GM23338 (cell line): Measurements from ENCODE around the gene SPHK1. TPM values are rescaled to one million over a fixed set of nuclear protein-coding genes. Genes with fewer than 3 reads are reported as not detected.

Experiments used
- ATAC-seq: fragments of 200-7000 bp; cut with Tn5 transposase; 3 replicates; pipeline ENCODE4 v1.9.1; 2020
- DNase-seq: peaks from one replicate; pipeline ENCODE4 v3.0.0-alpha.2; 2015; ENCODE audit warnings: low spot score
- H2AFZ ChIP-seq: fragments of 200-600 bp; sonication (generic); 2 replicates; pipeline ENCODE4 v1.8.0; 2016; ENCODE audit warnings: antibody characterized with exemption, mild to moderate bottlenecking, moderate library complexity
- H3F3A ChIP-seq: fragments of 200-600 bp; sonication (generic); replicated peaks from 2 replicates; pipeline ENCODE4 v1.8.0; 2017; ENCODE audit warnings: antibody characterized with exemption, mixed run types, low read depth
- H3K27ac ChIP-seq: fragments of 200-600 bp; sonication (generic); 2 replicates; pipeline ENCODE4 v1.6.1; 2016; ENCODE audit warnings: low read depth
- H3K27me3 ChIP-seq: fragments of 200-600 bp; sonication (generic); 2 replicates; pipeline ENCODE4 v1.8.0; 2016; ENCODE audit warnings: mild to moderate bottlenecking, mixed run types, moderate library complexity; ENCODE audit not compliant: insufficient read depth
- H3K36me3 ChIP-seq: fragments of 200-600 bp; sonication (generic); 2 replicates; pipeline ENCODE4 v1.8.0; 2016; ENCODE audit warnings: mild to moderate bottlenecking; ENCODE audit not compliant: insufficient read depth
- H3K4me1 ChIP-seq: fragments of 200-600 bp; sonication (generic); 2 replicates; pipeline ENCODE4 v1.8.0; 2016; ENCODE audit warnings: mild to moderate bottlenecking, moderate library complexity; ENCODE audit not compliant: insufficient read depth
- H3K4me2 ChIP-seq: fragments of 200-600 bp; sonication (generic); 2 replicates; pipeline ENCODE4 v1.7.1; 2017; ENCODE audit warnings: mixed run types
- H3K4me3 ChIP-seq: fragments of 200-600 bp; sonication (generic); 2 replicates; pipeline ENCODE4 v1.6.1; 2016; ENCODE audit warnings: mixed run types
- H3K79me2 ChIP-seq: fragments of 200-600 bp; sonication (generic); replicated peaks from 2 replicates; pipeline ENCODE4 v1.8.0; 2017; ENCODE audit warnings: mild to moderate bottlenecking; ENCODE audit not compliant: insufficient read depth
- H3K9me2 ChIP-seq: fragments of 200-600 bp; sonication (generic); 2 replicates; pipeline ENCODE4 v1.8.0; 2017; ENCODE audit not compliant: insufficient read depth
- H4K20me1 ChIP-seq: fragments of 200-600 bp; sonication (generic); replicated peaks from 2 replicates; pipeline ENCODE4 v1.8.0; 2017; ENCODE audit warnings: mild to moderate bottlenecking; ENCODE audit not compliant: insufficient read depth
- H3K27ac Mint-ChIP-seq: 2 replicates; pipeline ENCODE4 v1.8.0; 2020; ENCODE audit warnings: inconsistent platforms, mild to moderate bottlenecking, moderate library complexity, mixed read lengths
- H3K27me3 Mint-ChIP-seq: 3 replicates; pipeline ENCODE4 v1.8.0; 2022; ENCODE audit warnings: low read depth, mild to moderate bottlenecking, moderate library complexity, mixed read lengths, inconsistent platforms; ENCODE audit not compliant: insufficient read depth, poor library complexity
- H3K36me3 Mint-ChIP-seq: 3 replicates; pipeline ENCODE4 v1.8.0; 2021; ENCODE audit warnings: low read depth, mild to moderate bottlenecking, inconsistent platforms, moderate library complexity, mixed read lengths
- H3K4me1 Mint-ChIP-seq: 3 replicates; pipeline ENCODE4 v1.8.0; 2020; ENCODE audit warnings: mild to moderate bottlenecking, inconsistent platforms, mixed read lengths
- H3K4me3 Mint-ChIP-seq: 3 replicates; pipeline ENCODE4 v1.8.0; 2021; ENCODE audit warnings: moderate library complexity, mild to moderate bottlenecking, inconsistent platforms, mixed read lengths
- H3K9me3 Mint-ChIP-seq: 3 replicates; pipeline ENCODE4 v1.8.0; 2020; ENCODE audit warnings: moderate library complexity, mild to moderate bottlenecking, inconsistent platforms, mixed read lengths
- CREB1 ChIP-seq: fragments of 250-450 bp; sonication (Bioruptor Pico); IDR thresholded peaks from 2 replicates; pipeline ENCODE4 v1.5.0; 2020; ENCODE audit warnings: low read depth, mild to moderate bottlenecking, moderate library complexity
- CTCF ChIP-seq, 2 experiments: fragments of 200-600 bp in 1 of 2; sonication (generic) in 1 of 2; conservative IDR thresholded peaks; 2 replicates each; pipeline versions ENCODE4 v1.5.1 to v1.6.1; 2016 to 2017; ENCODE audit warnings: antibody characterized with exemption in 2 of 2, low read depth in 2 of 2, mild to moderate bottlenecking in 2 of 2, moderate library complexity in 1 of 2
- ETS1 ChIP-seq: IDR thresholded peaks from 2 replicates; pipeline ENCODE4 v1.6.1; 2016; ENCODE audit warnings: antibody characterized with exemption
- EZH2phosphoT487 ChIP-seq: fragments of 200-600 bp; sonication (generic); IDR thresholded peaks from one replicate; pipeline ENCODE4 v1.8.1; 2018; ENCODE audit warnings: antibody characterized with exemption; ENCODE audit not compliant: unreplicated experiment
- JUNB ChIP-seq: IDR thresholded peaks from one replicate; pipeline ENCODE4 v1.6.1; 2016; ENCODE audit warnings: antibody characterized with exemption; ENCODE audit not compliant: unreplicated experiment
- NANOG ChIP-seq: IDR thresholded peaks from 2 replicates; pipeline ENCODE4 v1.6.1; 2016; ENCODE audit warnings: antibody characterized with exemption, borderline replicate concordance
- POLR2AphosphoS5 ChIP-seq: IDR thresholded peaks from 2 replicates; pipeline ENCODE4 v1.6.1; 2016; ENCODE audit warnings: antibody characterized with exemption, low read depth
- REST ChIP-seq: IDR thresholded peaks from one replicate; pipeline ENCODE4 v1.6.1; 2018; ENCODE audit warnings: antibody characterized with exemption; ENCODE audit not compliant: unreplicated experiment
- STAT1 ChIP-seq: IDR thresholded peaks from one replicate; pipeline ENCODE4 v1.6.1; 2016; ENCODE audit warnings: antibody characterized with exemption; ENCODE audit not compliant: unreplicated experiment
- ZNF462 ChIP-seq: fragments of 250-450 bp; sonication (Bioruptor Pico); IDR thresholded peaks from 2 replicates; pipeline ENCODE4 v1.5.0; 2020; ENCODE audit warnings: mild to moderate bottlenecking, moderate library complexity
- polyA plus RNA-seq: library from polyadenylated mRNA; unstranded; fragments of >200 nt; fragmentation: Nextera tagmentation; extraction: Ambion mirVana; gene quantifications from 2 replicates; pipeline ENCODE4 v1.2.1, GENCODE V29; 2016
- total RNA-seq: library from RNA; depleted of rRNA; stranded (reverse); fragments of >200 nt; shearing (Covaris generic); gene quantifications from 2 replicates; pipeline ENCODE4 v1.2.3, GENCODE V29; 2014

SPHK1 gene
- total and polyA plus RNA-seq, 2 experiments from 2014 or later: 1.3 to 3.2 TPM

GRCh38 chr17:76411247-76411646 is 26.8 kb downstream of the SPHK1 start:
- Mint-ChIP-seq H3K36me3 (peaks cover 19% of the 10 kb centered on the region), H3K4me3 (no peak overlapping the region), H3K27ac (no peak overlapping the region), H3K27me3 (peaks cover 9% of the 10 kb centered on the region), H3K9me3 (no peaks in the 10 kb centered on the region; the same call in 2 of the 3 replicates), H3K4me1 (peaks cover 34% of the 10 kb centered on the region)
- Histone ChIP-seq H3K27me3 (no peaks in the 10 kb centered on the region), H3K36me3 (no peaks in the 10 kb centered on the region), H3K4me2 (no peak overlapping the region), H3K4me3 (no peak overlapping the region), H3K9me2 (no peaks in the 10 kb centered on the region), H4K20me1 (peaks cover 19% of the 10 kb centered on the region), H3K27ac (peak overlapping the region; percentile 55; the same call in 1 of the 2 replicates), H2AFZ (no peak overlapping the region), H3K79me2 (peaks cover 90% of the 10 kb centered on the region), H3K4me1 (peaks cover 10% of the 10 kb centered on the region; the same call in 1 of the 2 replicates), H3F3A (peaks cover 7% of the 10 kb centered on the region; the same call in 1 of the 2 replicates)
- ATAC-seq (no peak), DNase-seq (no peak)
- TF ChIP-seq ZNF462 (CRISPR knock-in tag): no peak
- TF ChIP-seq CREB1 (CRISPR knock-in tag): no peak
- TF ChIP-seq ETS1: no peak
- TF ChIP-seq STAT1: no peak
- no peak for TF ChIP-seq JUNB
- TF ChIP-seq CTCF (conservative IDR thresholded peaks at IDR 0.05; ENCODE audit: low read depth in 2 of 2): no peak
- TF ChIP-seq EZH2phosphoT487: no peak
- no peak for TF ChIP-seq REST
- TF ChIP-seq POLR2AphosphoS5: no peak
- no peak for TF ChIP-seq NANOG
